AG04449 (cell line): ENCODE results near the gene LDB2.

Source experiments
- CTCF ChIA-PET: fragments of 350-600 bp; formaldehyde crosslinking; extraction: SDS; loops from one replicate; lab custom pipeline; 2021; ENCODE audit warnings: antibody characterized with exemption; lab: Yijun Ruan, JAX
- POLR2A ChIA-PET: fragments of 400-600, 350-600 bp; formaldehyde crosslinking; extraction: SDS; loops from one replicate; lab custom pipeline; 2020; ENCODE audit warnings: antibody characterized with exemption, inconsistent platforms; lab: Yijun Ruan, JAX
- DNase-seq: peaks from one replicate; pipeline ENCODE4 v3.0.0-alpha.2; 2010; ENCODE audit warnings: low read depth, low spot score
- H3K4me3 ChIP-seq: 2 replicates; pipeline ENCODE4 v1.5.1; 2011; ENCODE audit warnings: low read depth, mild to moderate bottlenecking, control low read depth, low read length
- CTCF ChIP-seq: IDR thresholded peaks from one replicate; pipeline ENCODE4 v1.5.1; 2011; ENCODE audit warnings: mild to moderate bottlenecking, moderate library complexity, low read length, control low read depth, inconsistent platforms; ENCODE audit not compliant: insufficient read depth; ENCODE audit errors: missing control alignments

Gene LDB2

GRCh38 chr4:16489226-16489625 lies 409.2 kb downstream of the LDB2 start:
- no peak overlapping the region for H3K4me3 ChIP-seq
- POLR2A ChIA-PET = no interaction called here
- CTCF ChIA-PET = no interaction called here
- TF ChIP-seq CTCF = no peak
- DNase-seq = no peak

GRCh38 chr4:16488084-16488483 lies 410.4 kb downstream of the LDB2 start:
- POLR2A ChIA-PET = no interaction called here
- DNase-seq = no peak
- TF ChIP-seq CTCF = no peak
- no peak overlapping the region for H3K4me3 ChIP-seq
- CTCF ChIA-PET = no interaction called here

- DNase-seq = no peak
- CTCF ChIA-PET = no interaction called here
- POLR2A ChIA-PET = no interaction called here
- no peak for TF ChIP-seq CTCF
- H3K4me3 ChIP-seq = no peak overlapping the region
These were observed 413.7 kb downstream of the LDB2 start for GRCh38 chr4:16484711-16485110.

DNA sequence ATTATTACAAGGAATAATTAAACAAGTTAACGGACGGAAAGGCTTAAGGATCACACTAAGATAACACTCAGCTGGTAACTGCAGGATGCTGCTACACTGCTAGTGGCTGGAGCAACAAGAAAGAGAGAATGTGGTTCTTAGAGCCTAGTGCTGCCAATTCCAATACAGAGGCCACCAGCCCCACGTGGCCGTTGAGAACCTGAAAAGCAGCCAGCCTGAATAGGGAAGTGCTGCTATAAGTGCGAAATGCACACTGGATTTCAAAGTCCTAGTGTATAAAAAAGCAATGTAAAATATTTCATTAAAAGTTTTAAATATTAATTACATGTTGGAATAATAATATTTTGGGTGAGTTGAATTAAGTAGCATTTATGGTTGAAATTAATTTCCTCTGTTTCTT lies 414.9 kb downstream of the LDB2 start:
- TF ChIP-seq CTCF = no peak
- H3K4me3 ChIP-seq = no peak overlapping the region
- POLR2A ChIA-PET = no interaction called here
- DNase-seq = no peak
- CTCF ChIA-PET = no interaction called here

DNA sequence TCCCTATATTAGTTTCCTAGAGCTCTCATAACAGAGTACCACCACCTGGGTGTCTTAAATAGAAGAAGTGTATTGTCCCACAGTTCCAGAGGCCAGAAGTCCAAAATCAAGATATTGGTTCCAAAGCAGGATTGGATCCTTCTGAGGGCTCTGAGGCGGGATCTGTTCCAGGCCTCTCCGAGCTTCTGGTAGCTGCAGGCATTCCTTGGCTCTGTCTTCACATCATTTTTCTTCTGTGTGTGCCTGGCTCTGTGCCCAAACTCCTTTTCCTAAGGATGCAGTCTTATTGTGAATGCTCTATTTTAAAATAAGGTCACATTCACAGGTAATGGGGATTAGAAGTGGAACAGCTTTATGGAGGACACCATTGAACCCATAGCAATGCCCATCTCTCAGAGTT lies 418.4 kb downstream of the LDB2 start:
- no peak for TF ChIP-seq CTCF
- no peak overlapping the region for H3K4me3 ChIP-seq
- ChIA-PET POLR2A (interaction anchor here (0.6 kb wide), 1 partner anchor 407 kb away, joined by 4 read pairs; no protein-coding TSS in a partner anchor), CTCF (no interaction called here)
- no peak for DNase-seq

DNA sequence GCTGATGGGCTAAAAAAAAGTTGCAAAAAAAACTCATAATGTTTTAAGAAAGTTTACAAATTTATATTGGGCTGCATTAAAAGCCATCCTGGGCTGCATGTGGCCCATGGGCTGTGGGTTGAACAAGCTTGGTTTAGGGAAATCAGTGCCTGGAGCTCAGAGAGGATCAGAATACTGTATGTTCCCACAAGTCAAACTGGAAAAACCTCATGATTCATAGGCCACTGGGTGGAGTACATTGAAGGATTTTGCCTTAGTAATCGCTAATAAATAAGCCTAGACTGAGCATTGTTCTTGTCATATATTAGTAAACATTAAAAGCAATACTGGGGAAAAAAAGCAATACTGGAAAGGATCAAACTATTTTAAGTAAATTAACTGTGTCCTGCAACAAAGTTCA lies 425.9 kb downstream of the LDB2 start:
- no peak for TF ChIP-seq CTCF
- ChIA-PET POLR2A (no interaction called here), CTCF (no interaction called here)
- H3K4me3 ChIP-seq = no peak overlapping the region
- no peak for DNase-seq
